Erythroblast (primary cell): Measurements from ENCODE around the gene CDK14.

Experiments used
- GATA1 ChIP-seq: IDR thresholded peaks from 2 replicates; pipeline ENCODE4 v1.6.1; 2011; ENCODE audit warnings: low read depth, mild to moderate bottlenecking, control low read depth, low read length, moderate library complexity
- POLR2A ChIP-seq: IDR thresholded peaks from 2 replicates; pipeline ENCODE4 v1.6.1; 2011; ENCODE audit warnings: mild to moderate bottlenecking, low read length

- TF ChIP-seq POLR2A (no peak), GATA1 (no peak)
Observed at GRCh38 chr7:90739716-90740115, 143.6 kb downstream of the CDK14 start.
